PFSK-1 (cell line): ENCODE results near the gene PPEF1.

Source experiments
- POLR2AphosphoS5 ChIP-seq: IDR thresholded peaks from 2 replicates; pipeline ENCODE4 v1.6.1; 2012; ENCODE audit warnings: low read depth, mild to moderate bottlenecking, control low read depth, low read length, moderate library complexity
- SIN3A ChIP-seq: IDR thresholded peaks from 2 replicates; pipeline ENCODE4 v1.6.1; 2012; ENCODE audit warnings: mild to moderate bottlenecking, low read length, moderate library complexity, borderline replicate concordance; ENCODE audit not compliant: insufficient read depth

DNA sequence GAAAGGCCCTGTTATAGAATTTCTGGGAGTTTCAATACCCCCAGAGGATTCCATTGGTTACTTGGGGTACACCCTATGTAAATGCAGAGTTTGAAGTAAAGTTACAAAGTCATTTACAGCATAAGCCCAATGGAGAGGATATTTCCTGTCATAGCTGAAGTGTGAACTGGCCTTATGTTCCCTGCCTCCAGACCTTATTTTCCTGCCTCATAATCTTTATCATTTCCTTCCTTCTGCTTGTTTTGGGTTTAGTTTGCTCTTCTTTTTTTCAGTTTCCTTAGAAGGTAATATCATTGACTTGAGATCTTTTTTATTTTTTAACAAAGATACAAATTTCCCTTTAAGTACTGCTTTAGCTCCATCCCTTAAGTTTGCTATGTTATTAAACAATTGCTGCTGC, 85.4 kb downstream of the PPEF1 start:
- TF ChIP-seq POLR2AphosphoS5 (no peak), SIN3A (no peak)
